H1 (cell line): ENCODE measurements around the gene CEP250. TPM values are rescaled to one million over a fixed set of nuclear protein-coding genes. Genes with fewer than 3 reads are reported as not detected.

Experiments
- CTCF ChIA-PET: fragments of 300-600 bp; sonication (Branson Sonifier 250); formaldehyde crosslinking; loops from one replicate; lab custom pipeline; 2021; ENCODE audit not compliant: partially characterized antibody; lab: Charles Lee
- POLR2A ChIA-PET: fragments of 300-600 bp; sonication (Branson Sonifier 250); formaldehyde crosslinking; loops from one replicate; lab custom pipeline; 2021; ENCODE audit warnings: inconsistent platforms; ENCODE audit not compliant: partially characterized antibody; lab: Charles Lee
- DNase-seq, 2 experiments: peaks; one replicate each; pipeline versions ENCODE4 v3.0.0 to v3.0.0-alpha.2; 2010 to 2022; ENCODE audit warnings: low spot score in 2 of 2, low read depth in 1 of 2, mixed read lengths in 1 of 2
- FAIRE-seq: peaks from 2 replicates; lab custom pipeline; 2011; peaks lifted over from hg19 to GRCh38; lab: Jason Lieb, UNC
- H2AFZ ChIP-seq: 2 replicates; pipeline ENCODE4 v1.8.1; 2012; ENCODE audit warnings: low read length, inconsistent platforms
- H2AK5ac ChIP-seq: 2 replicates; pipeline ENCODE4 v1.6.1; 2013; ENCODE audit warnings: low read depth, low read length
- H2BK120ac ChIP-seq: replicated peaks from 2 replicates; pipeline ENCODE3; 2013; ENCODE audit warnings: low read depth, low read length, inconsistent platforms
- H2BK12ac ChIP-seq: 2 replicates; pipeline ENCODE4 v1.6.1; 2013; ENCODE audit warnings: low read depth, low read length
- H2BK15ac ChIP-seq: 2 replicates; pipeline ENCODE4 v1.6.1; 2013; ENCODE audit warnings: low read length
- H2BK20ac ChIP-seq: 2 replicates; pipeline ENCODE4 v1.6.1; 2013; ENCODE audit warnings: low read length
- H2BK5ac ChIP-seq: 2 replicates; pipeline ENCODE4 v1.6.1; 2013; ENCODE audit warnings: low read depth, low read length
- H3K14ac ChIP-seq: 2 replicates; pipeline ENCODE4 v1.6.1; 2013; ENCODE audit warnings: inconsistent platforms; ENCODE audit not compliant: insufficient read length
- H3K18ac ChIP-seq: 2 replicates; pipeline ENCODE4 v1.6.1; 2013; ENCODE audit warnings: low read length; ENCODE audit errors: extremely low read depth
- H3K23ac ChIP-seq: 2 replicates; pipeline ENCODE4 v1.6.1; 2013; ENCODE audit warnings: inconsistent platforms; ENCODE audit not compliant: insufficient read length
- H3K23me2 ChIP-seq: 2 replicates; pipeline ENCODE4 v1.6.1; 2013; ENCODE audit warnings: low read depth, low read length
- H3K27ac ChIP-seq: 2 replicates; pipeline ENCODE4 v1.6.1; 2011; ENCODE audit warnings: low read depth, low read length, inconsistent platforms
- H3K27me3 ChIP-seq, 4 experiments: replicated peaks in 1 of 4; 1 replicate in 1 of 4; 2 replicates in 3 of 4; pipeline versions ENCODE4 v1.6.1 to v1.8.1; 2011 to 2013; ENCODE audit warnings: low read length in 3 of 4, mild to moderate bottlenecking in 3 of 4, inconsistent platforms in 2 of 4, mixed read lengths in 2 of 4, moderate library complexity in 1 of 4; ENCODE audit not compliant: control insufficient read depth in 3 of 4, insufficient read depth in 3 of 4; ENCODE audit errors: extremely low read depth in 1 of 4
- H3K36me3 ChIP-seq, 4 experiments: 2 replicates each; pipeline versions ENCODE4 v1.6.1 to v1.8.1; 2011 to 2013; ENCODE audit warnings: mild to moderate bottlenecking in 4 of 4, low read length in 3 of 4, moderate library complexity in 2 of 4, control low read depth in 1 of 4, inconsistent platforms in 1 of 4; ENCODE audit not compliant: insufficient read depth in 4 of 4, control insufficient read depth in 2 of 4
- H3K4ac ChIP-seq: replicated peaks from 2 replicates; pipeline ENCODE3; 2013; ENCODE audit warnings: low read length, low read depth, mixed read lengths, inconsistent platforms; ENCODE audit not compliant: insufficient read length
- H3K4me1 ChIP-seq, 4 experiments: replicated peaks in 1 of 4; 1 replicate in 1 of 4; 2 replicates in 3 of 4; pipeline versions ENCODE4 v1.6.1 to v1.8.1; 2011 to 2013; ENCODE audit warnings: low read length in 3 of 4, inconsistent platforms in 2 of 4, mixed read lengths in 1 of 4; ENCODE audit not compliant: insufficient read depth in 4 of 4, control insufficient read depth in 3 of 4
- H3K4me2 ChIP-seq, 2 experiments: 2 replicates each; pipeline versions ENCODE4 v1.6.1 to v1.8.1; 2011 to 2013; ENCODE audit warnings: low read depth in 2 of 2, low read length in 2 of 2, control low read depth in 1 of 2, inconsistent platforms in 1 of 2, mild to moderate bottlenecking in 1 of 2; ENCODE audit not compliant: insufficient read depth in 1 of 2
- H3K4me3 ChIP-seq, 4 experiments: fragments of 200-600, 300-600 bp in 1 of 4; sonication (generic), shearing (Covaris generic), sonication (Bioruptor Twin) in 1 of 4; 2 replicates each; pipeline versions ENCODE4 v1.5.1 to v1.8.1; 2011 to 2016; ENCODE audit warnings: low read length in 4 of 4, low read depth in 3 of 4, control low read depth in 2 of 4, inconsistent platforms in 2 of 4, mild to moderate bottlenecking in 2 of 4, mixed read lengths in 1 of 4, moderate library complexity in 1 of 4; ENCODE audit not compliant: insufficient read depth in 2 of 4; ENCODE audit errors: extremely low read depth in 1 of 4
- H3K56ac ChIP-seq: replicated peaks from 2 replicates; pipeline ENCODE3; 2013; ENCODE audit warnings: low read depth, mild to moderate bottlenecking, mixed read lengths, low read length, inconsistent platforms; ENCODE audit not compliant: insufficient read length
- H3K79me1 ChIP-seq: 2 replicates; pipeline ENCODE4 v1.6.1; 2013; ENCODE audit warnings: low read depth, low read length, control low read depth
- H3K79me2 ChIP-seq, 2 experiments: 2 replicates each; pipeline versions ENCODE4 v1.6.1 to v1.8.1; 2012 to 2013; ENCODE audit warnings: low read length in 2 of 2, mild to moderate bottlenecking in 2 of 2, inconsistent platforms in 1 of 2; ENCODE audit not compliant: insufficient read depth in 2 of 2, control insufficient read depth in 1 of 2
- H3K9ac ChIP-seq, 4 experiments: replicated peaks in 1 of 4; 1 replicate in 1 of 4; 2 replicates in 3 of 4; pipeline versions ENCODE4 v1.6.1 to v1.8.1; 2011 to 2013; ENCODE audit warnings: low read depth in 3 of 4, low read length in 3 of 4, control low read depth in 2 of 4, mild to moderate bottlenecking in 2 of 4, moderate library complexity in 2 of 4, inconsistent platforms in 1 of 4; ENCODE audit errors: extremely low read depth in 1 of 4
- H3K9me3 ChIP-seq, 2 experiments: 2 replicates each; pipeline versions ENCODE4 v1.6.1 to v1.8.1; 2012 to 2013; ENCODE audit warnings: mild to moderate bottlenecking in 2 of 2, moderate library complexity in 2 of 2, control low read depth in 1 of 2, inconsistent platforms in 1 of 2, low read depth in 1 of 2, low read length in 1 of 2, mixed read lengths in 1 of 2; ENCODE audit not compliant: insufficient read depth in 2 of 2
- H4K20me1 ChIP-seq, 2 experiments: replicated peaks in 1 of 2; 2 replicates each; pipeline versions ENCODE3 to v1.8.1; 2011 to 2013; ENCODE audit warnings: inconsistent platforms in 2 of 2, low read length in 2 of 2, mild to moderate bottlenecking in 1 of 2; ENCODE audit not compliant: insufficient read depth in 2 of 2, control insufficient read depth in 1 of 2
- H4K5ac ChIP-seq: 2 replicates; pipeline ENCODE4 v1.6.1; 2013; ENCODE audit warnings: low read length, low read depth, mixed read lengths, inconsistent platforms; ENCODE audit not compliant: insufficient read length
- H4K8ac ChIP-seq: 2 replicates; pipeline ENCODE4 v1.8.0; 2013; ENCODE audit warnings: mild to moderate bottlenecking, moderate library complexity, low read length, inconsistent platforms; ENCODE audit not compliant: insufficient read depth; ENCODE audit errors: extremely low read depth
- H4K91ac ChIP-seq: replicated peaks from 2 replicates; pipeline ENCODE3; 2013; ENCODE audit warnings: low read length, mixed read lengths, inconsistent platforms; ENCODE audit not compliant: insufficient read length
- CREB1 ChIP-seq: IDR thresholded peaks from 2 replicates; pipeline ENCODE4 v1.6.1; 2012; ENCODE audit warnings: inconsistent platforms
- EGR1 ChIP-seq: IDR thresholded peaks from 2 replicates; pipeline ENCODE4 v1.6.1; 2011; ENCODE audit warnings: low read depth, low read length, borderline replicate concordance
- JUN ChIP-seq: IDR thresholded peaks from 2 replicates; pipeline ENCODE4 v1.6.1; 2011; ENCODE audit warnings: low read depth, mild to moderate bottlenecking, improper control_type of control experiment, low read length
- POU5F1 ChIP-seq: IDR thresholded peaks from 2 replicates; pipeline ENCODE4 v1.6.1; 2011; ENCODE audit warnings: low read depth, mild to moderate bottlenecking, low read length, moderate library complexity
- SAP30 ChIP-seq: fragments of 300-600 bp; sonication (generic); IDR thresholded peaks from 2 replicates; pipeline ENCODE4 v1.7.1; 2012; ENCODE audit warnings: low read length, moderate library complexity, mild to moderate bottlenecking, inconsistent platforms; ENCODE audit not compliant: insufficient read depth, insufficient replicate concordance
- SP4 ChIP-seq: IDR thresholded peaks from 2 replicates; pipeline ENCODE4 v1.6.1; 2012; ENCODE audit warnings: low read length, inconsistent platforms
- TBP ChIP-seq: IDR thresholded peaks from 2 replicates; pipeline ENCODE4 v1.6.1; 2011; ENCODE audit warnings: low read depth, low read length, improper control_type of control experiment
- WGBS, 2 experiments: shearing (Covaris generic) in 1 of 2; methylation state at CpG; one replicate each; pipeline versions ENCODE4 v1.1.6 to v1.1.7; 2013 to 2015; ENCODE audit warnings: low lambda C conversion rate in 2 of 2, mixed read lengths in 2 of 2, inconsistent platforms in 1 of 2, low coverage in 1 of 2, missing lambda C conversion rate in 1 of 2; ENCODE audit not compliant: insufficient replicate concordance in 2 of 2, insufficient coverage in 1 of 2, insufficient read length in 1 of 2; ENCODE audit errors: extremely low coverage in 1 of 2, missing lambda C conversion rate in 1 of 2; 5-methylcytosine and 5-hydroxymethylcytosine counted together
- polyA plus RNA-seq, 7 experiments: library from polyadenylated mRNA; depleted of rRNA in 3 of 7; stranded (reverse) in 5 of 7; unstranded in 2 of 7; fragments of >200 nt in 5 of 7; fragments of 200-250 nt in 2 of 7; gene quantifications; 1 replicate in 5 of 7; 2 replicates in 1 of 7; 4 replicates in 1 of 7; pipeline versions ENCODE4 v1.2.1 to v1.2.3, GENCODE V29; 2011 to 2013; ENCODE audit warnings: missing spikeins in 2 of 7, mixed read lengths in 2 of 7
- total RNA-seq: library from RNA; stranded (reverse); fragmentation: NEBNext Ultra II Directional; extraction: Animal tissue kit (Norgen Biotek cat#: 25700); gene quantifications from 2 replicates; pipeline ENCODE4 v1.2.1, GENCODE V29; 2021
- TF ChIP-seq, protein P1 (sequence below): IDR thresholded peaks from 2 replicates; pipeline ENCODE4 v1.6.1; 2011; ENCODE audit warnings: low read length, improper control_type of control experiment
- TF ChIP-seq, protein P2 (sequence below): IDR thresholded peaks from 2 replicates; pipeline ENCODE4 v1.6.1; 2012; ENCODE audit warnings: inconsistent platforms
- TF ChIP-seq, protein P3 (sequence below): IDR thresholded peaks from 2 replicates; pipeline ENCODE4 v1.6.1; 2012; ENCODE audit warnings: inconsistent platforms

CEP250 gene
- total and polyA plus RNA-seq, 2 of the 8 experiments (the other 6 are each of a cell fraction or from before 2014, with no cell fraction given), result 2.6 to 33.7 TPM

DNA sequence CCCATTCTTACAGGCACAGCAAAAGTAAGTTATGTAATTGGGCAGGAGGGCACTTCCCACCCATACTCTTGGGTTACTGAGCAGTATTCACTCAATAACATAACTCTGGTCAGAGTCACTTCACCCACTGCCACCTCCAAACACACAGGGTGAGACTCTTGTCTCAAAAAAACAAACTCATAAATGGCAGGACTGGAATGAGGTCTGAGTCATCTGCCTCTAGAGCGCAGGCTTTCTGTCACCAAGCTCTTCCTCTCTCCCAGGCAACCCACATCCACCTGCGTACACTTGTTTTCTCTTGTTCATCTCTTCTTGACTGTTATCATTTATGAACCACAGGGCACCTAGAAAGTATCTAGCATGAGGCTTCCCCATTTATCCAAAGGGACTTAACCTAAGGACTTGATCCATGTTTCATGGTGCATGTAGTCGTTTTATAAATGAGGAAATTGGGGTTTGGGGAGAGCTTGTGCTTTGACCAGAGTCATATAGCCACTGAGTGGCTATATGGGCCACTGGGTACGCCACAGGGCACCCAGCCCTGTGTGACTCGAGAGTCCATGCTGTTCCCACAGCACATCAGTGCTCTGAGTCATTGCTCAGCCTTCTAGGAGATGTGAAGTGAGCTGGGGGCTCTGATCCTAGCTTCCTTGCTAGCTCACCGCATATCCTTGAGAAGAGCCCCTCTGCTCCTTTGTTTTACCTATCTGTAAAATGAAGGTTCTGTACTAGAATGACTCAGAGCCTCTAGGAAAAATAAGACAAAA, 51.7 kb downstream of the CEP250 start:
- Histone ChIP-seq H3K23ac (no peak overlapping the region), H4K20me1 (no peaks in the 10 kb centered on the region), H3K27me3 (no peaks in the 10 kb centered on the region), H3K14ac (no peak overlapping the region), H3K4me1 (no peaks in the 10 kb centered on the region), H2AK5ac (no peak overlapping the region), H3K27ac (no peak overlapping the region), H2AFZ (no peak overlapping the region), H3K79me2 (no peaks in the 10 kb centered on the region), H3K4me3 (no peak overlapping the region), H3K56ac (no peak overlapping the region), H4K91ac (no peak overlapping the region), H2BK5ac (no peak overlapping the region), H2BK12ac (no peak overlapping the region), H3K4ac (no peak overlapping the region), H2BK15ac (no peak overlapping the region), H3K9me3 (no peaks in the 10 kb centered on the region), H2BK120ac (no peak overlapping the region), H3K4me2 (no peak overlapping the region), H3K79me1 (no peaks in the 10 kb centered on the region), H3K23me2 (no peaks in the 10 kb centered on the region; the same call in 1 of the 2 replicates), H2BK20ac (no peak overlapping the region), H3K9ac (no peak overlapping the region; a peak in 1 of 7 replicates), H4K8ac (no peak overlapping the region), H3K36me3 (peaks cover 16 to 46% (median 35%) of the 10 kb centered on the region in 4 experiments), H4K5ac (no peak overlapping the region), H3K18ac (no peak overlapping the region)
- ChIA-PET CTCF (interaction anchor here (0.6 to 1.8 kb wide), 5 partner anchors 10 to 1485 kb away, joined by 3 to 9 read pairs (median 3); no protein-coding TSS in a partner anchor), POLR2A (interaction anchor here (1.1 to 2.0 kb wide), 2 partner anchors 33 to 52 kb away, joined by 3 to 8 read pairs; partner anchors contain the start of gene CEP250)
- WGBS, 2 experiments, result 77% methylated on average over 6 of the region's 6 CpGs; no CpG with 5 or more reads in 1 of the 2 experiments
- DNase-seq, result no peak
- TF ChIP-seq TBP (no peak), POU5F1 (no peak), SAP30 (no peak), JUN (no peak), SP4 (no peak), EGR1 (no peak), CREB1 (no peak)
- TF ChIP-seq, protein P1, sequence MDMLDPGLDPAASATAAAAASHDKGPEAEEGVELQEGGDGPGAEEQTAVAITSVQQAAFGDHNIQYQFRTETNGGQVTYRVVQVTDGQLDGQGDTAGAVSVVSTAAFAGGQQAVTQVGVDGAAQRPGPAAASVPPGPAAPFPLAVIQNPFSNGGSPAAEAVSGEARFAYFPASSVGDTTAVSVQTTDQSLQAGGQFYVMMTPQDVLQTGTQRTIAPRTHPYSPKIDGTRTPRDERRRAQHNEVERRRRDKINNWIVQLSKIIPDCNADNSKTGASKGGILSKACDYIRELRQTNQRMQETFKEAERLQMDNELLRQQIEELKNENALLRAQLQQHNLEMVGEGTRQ, result no peak
- TF ChIP-seq, protein P2, sequence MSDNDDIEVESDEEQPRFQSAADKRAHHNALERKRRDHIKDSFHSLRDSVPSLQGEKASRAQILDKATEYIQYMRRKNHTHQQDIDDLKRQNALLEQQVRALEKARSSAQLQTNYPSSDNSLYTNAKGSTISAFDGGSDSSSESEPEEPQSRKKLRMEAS, result no peak
- TF ChIP-seq, protein P3, sequence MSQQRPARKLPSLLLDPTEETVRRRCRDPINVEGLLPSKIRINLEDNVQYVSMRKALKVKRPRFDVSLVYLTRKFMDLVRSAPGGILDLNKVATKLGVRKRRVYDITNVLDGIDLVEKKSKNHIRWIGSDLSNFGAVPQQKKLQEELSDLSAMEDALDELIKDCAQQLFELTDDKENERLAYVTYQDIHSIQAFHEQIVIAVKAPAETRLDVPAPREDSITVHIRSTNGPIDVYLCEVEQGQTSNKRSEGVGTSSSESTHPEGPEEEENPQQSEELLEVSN, result no peak
- FAIRE-seq, result no peak
